C4-2B (cell line): ENCODE data around the gene PA2G4.
"Not testable (repeated sequence)": the region's sequence is repeated elsewhere in the genome, so short reads cannot be mapped to it uniquely, and the experiment has no call there.

Experiments used
- H3K27ac ChIP-seq: fragments of 450-650 bp; 2 replicates; pipeline ENCODE4 v1.5.1; 2017
- ZFX ChIP-seq: fragments of 450-650 bp; IDR thresholded peaks from 2 replicates; pipeline ENCODE4 v1.6.1; 2017
- TF ChIP-seq, protein P1 (sequence below): fragments of 450-650 bp; conservative IDR thresholded peaks from 2 replicates; pipeline ENCODE4 v1.5.1; 2017; ENCODE audit warnings: mild to moderate bottlenecking

The PA2G4 gene

DNA sequence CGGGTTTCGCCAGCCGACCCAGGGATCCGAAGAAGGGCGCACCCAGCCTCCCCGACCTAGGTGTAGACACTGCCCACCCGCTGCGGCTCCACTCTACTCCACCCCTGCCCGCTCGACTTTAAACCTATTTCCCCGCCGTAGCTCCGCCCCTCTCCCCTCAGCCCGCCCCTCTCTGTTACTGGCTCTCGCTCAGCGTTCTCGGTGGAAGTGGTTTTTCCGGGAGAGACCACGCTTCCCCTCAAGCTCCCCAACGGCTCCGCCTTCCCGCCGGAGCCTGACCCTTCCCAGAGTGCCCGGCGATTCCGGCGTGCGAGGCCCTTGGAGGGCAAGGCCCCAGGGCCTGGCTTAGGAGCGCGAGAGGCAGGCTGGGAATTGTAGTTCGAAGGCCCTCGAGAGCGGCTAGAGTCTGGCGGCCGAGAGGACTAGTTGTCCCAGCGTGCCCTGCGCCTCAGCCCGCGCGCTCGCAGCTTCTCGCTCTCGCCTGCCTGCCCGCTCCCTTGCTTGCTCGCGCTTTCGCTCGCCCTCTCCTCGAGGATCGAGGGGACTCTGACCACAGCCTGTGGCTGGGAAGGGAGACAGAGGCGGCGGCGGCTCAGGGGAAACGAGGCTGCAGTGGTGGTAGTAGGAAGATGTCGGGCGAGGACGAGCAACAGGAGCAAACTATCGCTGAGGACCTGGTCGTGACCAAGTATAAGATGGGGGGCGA is at the start of gene PA2G4:
PA2G4 (plus strand) TSS at position 451 of the 706 bp plus-strand sequence; CDS start at position 630, 179 bp downstream.
- H3K27ac ChIP-seq: peak within 1 kb of the TSS; percentile 97
- TF ChIP-seq, protein P1, sequence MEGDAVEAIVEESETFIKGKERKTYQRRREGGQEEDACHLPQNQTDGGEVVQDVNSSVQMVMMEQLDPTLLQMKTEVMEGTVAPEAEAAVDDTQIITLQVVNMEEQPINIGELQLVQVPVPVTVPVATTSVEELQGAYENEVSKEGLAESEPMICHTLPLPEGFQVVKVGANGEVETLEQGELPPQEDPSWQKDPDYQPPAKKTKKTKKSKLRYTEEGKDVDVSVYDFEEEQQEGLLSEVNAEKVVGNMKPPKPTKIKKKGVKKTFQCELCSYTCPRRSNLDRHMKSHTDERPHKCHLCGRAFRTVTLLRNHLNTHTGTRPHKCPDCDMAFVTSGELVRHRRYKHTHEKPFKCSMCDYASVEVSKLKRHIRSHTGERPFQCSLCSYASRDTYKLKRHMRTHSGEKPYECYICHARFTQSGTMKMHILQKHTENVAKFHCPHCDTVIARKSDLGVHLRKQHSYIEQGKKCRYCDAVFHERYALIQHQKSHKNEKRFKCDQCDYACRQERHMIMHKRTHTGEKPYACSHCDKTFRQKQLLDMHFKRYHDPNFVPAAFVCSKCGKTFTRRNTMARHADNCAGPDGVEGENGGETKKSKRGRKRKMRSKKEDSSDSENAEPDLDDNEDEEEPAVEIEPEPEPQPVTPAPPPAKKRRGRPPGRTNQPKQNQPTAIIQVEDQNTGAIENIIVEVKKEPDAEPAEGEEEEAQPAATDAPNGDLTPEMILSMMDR: no peak
- peak; percentile 72; the same call in 1 of the 2 replicates for TF ChIP-seq ZFX

GRCh38 chr12:56059964-56060363 is 44.4 kb upstream of the PA2G4 start:
- H3K27ac ChIP-seq: not testable (repeated sequence)

GRCh38 chr12:56061982-56062381 is 42.4 kb upstream of the PA2G4 start:
- TF ChIP-seq, protein P1: no peak
- no peak for TF ChIP-seq ZFX
- no peak overlapping the region for H3K27ac ChIP-seq

DNA sequence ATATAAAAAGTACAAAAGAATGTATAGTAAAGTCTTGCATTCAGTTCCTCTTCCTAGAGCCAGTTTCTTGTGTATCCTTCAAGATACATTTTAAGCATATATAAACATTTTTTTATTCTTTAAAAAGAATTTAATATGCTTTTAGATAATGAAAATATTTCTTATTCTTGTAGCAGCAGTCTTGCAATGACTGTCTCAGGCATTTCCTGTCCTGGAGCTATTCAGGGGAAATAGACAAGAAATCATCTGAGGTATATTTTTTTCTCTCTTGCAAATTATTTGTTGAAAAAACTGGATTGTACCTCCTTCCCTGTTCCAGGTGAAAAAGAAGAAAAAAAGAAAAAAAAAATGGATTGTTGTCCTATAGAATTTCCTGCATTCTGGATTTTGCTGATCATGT is 41.4 kb upstream of the PA2G4 start:
- TF ChIP-seq, protein P1: no peak
- TF ChIP-seq ZFX: no peak
- H3K27ac ChIP-seq: no peak overlapping the region

DNA sequence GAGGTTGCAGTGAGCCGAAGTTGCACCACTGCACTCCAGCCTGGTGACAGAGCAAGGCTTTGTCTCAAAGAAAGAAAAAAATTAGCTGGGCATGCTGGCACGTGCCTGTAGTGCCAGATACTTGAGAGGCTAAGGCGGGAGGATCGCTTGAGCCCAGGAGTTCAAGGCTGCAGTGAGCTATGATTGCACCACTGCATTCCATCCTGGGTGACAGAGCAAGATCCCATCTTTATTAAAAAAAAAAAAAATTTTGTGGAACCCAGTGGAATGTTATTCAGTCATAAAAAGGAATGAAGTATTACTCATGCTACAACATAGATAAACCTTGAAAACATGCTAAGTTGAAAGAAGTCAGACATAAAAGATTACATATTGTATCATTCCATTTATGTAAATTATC is 32.7 kb upstream of the PA2G4 start:
- no peak for TF ChIP-seq ZFX
- TF ChIP-seq, protein P1: no peak
- H3K27ac ChIP-seq: no peak overlapping the region

DNA sequence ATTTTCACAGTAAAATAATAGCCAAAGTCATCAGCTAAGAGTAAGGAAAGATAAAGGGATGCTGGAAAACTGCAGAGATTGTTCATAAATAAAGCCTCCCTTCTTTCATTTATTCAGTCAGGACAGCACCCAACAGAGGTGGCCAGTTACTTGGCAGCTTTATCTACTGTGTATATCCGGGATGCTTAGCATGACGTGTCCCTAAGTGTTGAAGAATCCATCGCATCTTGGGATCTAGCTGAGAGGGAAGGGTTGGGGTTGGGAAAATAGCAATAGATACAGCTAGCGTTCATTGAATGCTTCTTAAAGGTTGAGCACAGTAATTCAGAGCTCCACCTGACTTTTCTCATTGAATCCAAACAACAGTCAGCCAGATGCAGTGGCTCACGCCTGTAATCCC is 30.0 kb upstream of the PA2G4 start:
- no peak overlapping the region for H3K27ac ChIP-seq
- TF ChIP-seq, protein P1: no peak
- TF ChIP-seq ZFX: no peak

GRCh38 chr12:56077966-56078365 is 26.4 kb upstream of the PA2G4 start:
- peak overlapping the region; percentile 7 for H3K27ac ChIP-seq

- H3K27ac ChIP-seq: peak overlapping the region; percentile 97
- TF ChIP-seq, protein P1: no peak
- TF ChIP-seq ZFX: no peak
Observed at GRCh38 chr12:56078427-56078826, 25.9 kb upstream of the PA2G4 start.
